HepG2 (cell line): Measurements from ENCODE around the gene EFHC2. TPM values are rescaled to one million over a fixed set of nuclear protein-coding genes. Genes with fewer than 3 reads are reported as not detected.

Experiments
- ATAC-seq: fragments of 200-7000 bp; cut with Tn5 transposase; 3 replicates; pipeline ENCODE4 v1.9.1; 2020; ENCODE audit warnings: mild to moderate bottlenecking, moderate library complexity
- BruUV-seq: library from RNA; stranded (reverse); fragments of 400-500 nt; replicated peaks from 2 replicates; lab custom pipeline; 2021; lab: Mats Ljungman, UMichigan
- CTCF ChIA-PET: fragments of 300-600 bp; formaldehyde crosslinking; extraction: SDS; loops from one replicate; lab custom pipeline; 2021; ENCODE audit warnings: low total read pairs, inconsistent platforms, low intra/inter-chr PET ratio; lab: Yijun Ruan, JAX
- POLR2A ChIA-PET: fragments of 350-600 bp; sonication (Branson Sonifier 250); formaldehyde crosslinking; loops from one replicate; lab custom pipeline; 2020; ENCODE audit warnings: antibody characterized with exemption, inconsistent platforms; lab: Yijun Ruan, JAX
- DNase-seq: peaks from one replicate; pipeline ENCODE4 v3.0.0-alpha.2; 2015; ENCODE audit warnings: low spot score
- FAIRE-seq: peaks from 3 replicates; lab custom pipeline; 2011; peaks lifted over from hg19 to GRCh38; lab: Jason Lieb, UNC
- H2AFZ ChIP-seq: one replicate; pipeline ENCODE4 v1.6.1; 2011; ENCODE audit warnings: low read length, inconsistent platforms
- H3K27ac ChIP-seq: fragments of 300-600 bp; 3 replicates; pipeline ENCODE4 v1.8.0; 2011; ENCODE audit warnings: mixed run types, mild to moderate bottlenecking, mixed read lengths, low read length, inconsistent platforms; ENCODE audit not compliant: insufficient read depth; ENCODE audit errors: extremely low read length
- H3K27me3 ChIP-seq, 2 experiments: fragments of 200-600 bp in 1 of 2; 2 replicates in 1 of 2; 3 replicates in 1 of 2; pipeline versions ENCODE4 v1.6.0 to v1.8.0; 2011; ENCODE audit warnings: low read length in 2 of 2, mild to moderate bottlenecking in 2 of 2, moderate library complexity in 2 of 2, inconsistent platforms in 1 of 2; ENCODE audit not compliant: insufficient read depth in 2 of 2, control insufficient read depth in 1 of 2
- H3K36me3 ChIP-seq, 2 experiments: fragments of 200-600 bp in 1 of 2; replicated peaks in 1 of 2; 2 replicates in 1 of 2; 3 replicates in 1 of 2; pipeline versions ENCODE4 v1.5.1 to v1.8.0; 2011; ENCODE audit warnings: low read length in 2 of 2, inconsistent platforms in 1 of 2; ENCODE audit not compliant: insufficient read depth in 2 of 2, control insufficient read depth in 1 of 2
- H3K4me1 ChIP-seq: 2 replicates; pipeline ENCODE4 v1.5.1; 2012; ENCODE audit warnings: low read length, inconsistent platforms; ENCODE audit not compliant: insufficient read depth
- H3K4me2 ChIP-seq: 2 replicates; pipeline ENCODE4 v1.6.0; 2011; ENCODE audit warnings: low read depth, low read length, inconsistent platforms
- H3K4me3 ChIP-seq, 3 experiments: fragments of 200-600 bp in 1 of 3; sonication (generic), shearing (Covaris generic) in 1 of 3; replicated peaks in 1 of 3; 2 replicates each; pipeline ENCODE4 v1.5.1; 2011 to 2016; ENCODE audit warnings: low read length in 3 of 3, inconsistent platforms in 2 of 3, low read depth in 2 of 3, mild to moderate bottlenecking in 2 of 3, control low read depth in 1 of 3, mixed read lengths in 1 of 3; ENCODE audit not compliant: insufficient read depth in 1 of 3
- H3K79me2 ChIP-seq: one replicate; pipeline ENCODE4 v1.6.1; 2011; ENCODE audit warnings: low read length, inconsistent platforms; ENCODE audit not compliant: insufficient read depth
- H3K9ac ChIP-seq: 2 replicates; pipeline ENCODE4 v1.6.0; 2011; ENCODE audit warnings: mild to moderate bottlenecking, low read depth, low read length, inconsistent platforms; ENCODE audit not compliant: insufficient read depth
- H3K9me3 ChIP-seq: 2 replicates; pipeline ENCODE4 v1.5.1; 2012; ENCODE audit warnings: mild to moderate bottlenecking, low read length
- H4K20me1 ChIP-seq: 2 replicates; pipeline ENCODE4 v1.6.0; 2011; ENCODE audit warnings: inconsistent platforms, mild to moderate bottlenecking, low read length, moderate library complexity; ENCODE audit not compliant: insufficient read depth
- ATRX ChIP-seq: sonication (generic); formaldehyde crosslinking; IDR thresholded peaks from 2 replicates; pipeline ENCODE4 v1.4.0; 2020; ENCODE audit warnings: missing genetic modification reagents, borderline replicate concordance
- CENPX ChIP-seq: sonication (generic); formaldehyde crosslinking; IDR thresholded peaks from 2 replicates; pipeline ENCODE4 v1.9.0; 2021; ENCODE audit warnings: mild to moderate bottlenecking, missing genetic modification reagents, moderate library complexity
- ISL2 ChIP-seq: sonication (generic); formaldehyde crosslinking; IDR thresholded peaks from 2 replicates; pipeline ENCODE4 v1.5.0; 2020; ENCODE audit warnings: missing genetic modification reagents
- MED13 ChIP-seq: sonication (generic); formaldehyde crosslinking; IDR thresholded peaks from 2 replicates; pipeline ENCODE4 v1.5.0; 2020; ENCODE audit warnings: missing genetic modification reagents
- MTERF4 ChIP-seq: sonication (generic); formaldehyde crosslinking; IDR thresholded peaks from 2 replicates; pipeline ENCODE4 v1.8.0; 2023; ENCODE audit warnings: mild to moderate bottlenecking, missing genetic modification reagents
- MYC ChIP-seq: sonication (generic); formaldehyde crosslinking; IDR thresholded peaks from 2 replicates; pipeline ENCODE4 v1.9.0; 2021; ENCODE audit warnings: missing genetic modification reagents, borderline replicate concordance
- NONO ChIP-seq, 2 experiments: fragments of 450-650 bp in 1 of 2; sonication (generic) in 1 of 2; formaldehyde crosslinking in 1 of 2; IDR thresholded peaks in 1 of 2; conservative IDR thresholded peaks in 1 of 2; 2 replicates each; pipeline versions ENCODE4 v1.6.1 to v1.8.0; 2017 to 2022; ENCODE audit warnings: mild to moderate bottlenecking in 1 of 2, missing genetic modification reagents in 1 of 2, moderate library complexity in 1 of 2
- PAF1 ChIP-seq: IDR thresholded peaks from 2 replicates; pipeline ENCODE4 v1.6.1; 2016; ENCODE audit warnings: missing genetic modification reagents, missing compliant biosample characterization
- RERE ChIP-seq: IDR thresholded peaks from 2 replicates; pipeline ENCODE4 v1.6.1; 2016; ENCODE audit warnings: low read depth, missing genetic modification reagents, missing compliant biosample characterization
- SIX4 ChIP-seq: sonication (generic); formaldehyde crosslinking; IDR thresholded peaks from 2 replicates; pipeline ENCODE4 v1.4.0; 2020; ENCODE audit warnings: missing genetic modification reagents
- SRY ChIP-seq: sonication (generic); formaldehyde crosslinking; IDR thresholded peaks from 2 replicates; pipeline ENCODE4 v1.8.0; 2022; ENCODE audit warnings: mild to moderate bottlenecking, missing genetic modification reagents
- U2AF1 ChIP-seq: fragments of 200-400 bp; formaldehyde crosslinking; optimal IDR thresholded peaks from 2 replicates; pipeline ENCODE3; 2017; ENCODE audit warnings: mild to moderate bottlenecking, low read depth, low read length
- ZBTB39 ChIP-seq: sonication (generic); formaldehyde crosslinking; IDR thresholded peaks from 2 replicates; pipeline ENCODE4 v1.5.0; 2020; ENCODE audit warnings: missing genetic modification reagents
- ZNF3 ChIP-seq: IDR thresholded peaks from 2 replicates; pipeline ENCODE4 v1.7.0; 2017; ENCODE audit warnings: inconsistent platforms
- ZNF7 ChIP-seq: IDR thresholded peaks from 2 replicates; pipeline ENCODE4 v1.6.1; 2016; ENCODE audit warnings: missing biosample characterization, missing genetic modification reagents
- WGBS: methylation state at CpG from one replicate; pipeline ENCODE4 v1.1.6; 2017; ENCODE audit warnings: low lambda C conversion rate; 5-methylcytosine and 5-hydroxymethylcytosine counted together
- in situ Hi-C: cut with HindIII; loops from 2 replicates; pipeline ENCODE4 v1.10.0; 2017; ENCODE audit warnings: low pct_unique_long_range_greater_than_20kb; ENCODE audit not compliant: extremely low pct_ligation_motif_present
- intact Hi-C: fragments of 100-400 bp; cut with micrococcal nuclease; formaldehyde crosslinking; loops from one replicate; pipeline ENCODE4 v1.10.0; 2022; ENCODE audit not compliant: unreplicated experiment
- polyA plus RNA-seq, 8 experiments: library from polyadenylated mRNA; depleted of rRNA in 3 of 8; stranded (reverse) in 7 of 8; unstranded in 1 of 8; fragments of >200 nt; fragmentation: Illumina TruSeq in 4 of 8; extraction: Trizol in 4 of 8; gene quantifications; 2 replicates each; pipeline versions ENCODE4 v1.2.1 to v1.2.3, GENCODE V29; 2011 to 2016; ENCODE audit warnings: low read depth in 4 of 8, missing spikeins in 1 of 8, mixed read lengths in 1 of 8; ENCODE audit not compliant: insufficient read depth in 1 of 8
- total RNA-seq, 5 experiments: library from RNA; depleted of rRNA; stranded (reverse); fragments of >200 nt; fragmentation: Illumina TruSeq; extraction: Trizol; gene quantifications; 2 replicates each; pipeline ENCODE4 v1.2.3, GENCODE V29; 2016; ENCODE audit warnings: low read depth in 1 of 5
- TF ChIP-seq, protein P1 (sequence below): IDR thresholded peaks from 2 replicates; pipeline ENCODE4 v1.6.1; 2016

EFHC2 gene
- total and polyA plus RNA-seq, 2 of the 13 experiments (the other 11 are each of a cell fraction or from before 2014, with no cell fraction given) = not detected

DNA sequence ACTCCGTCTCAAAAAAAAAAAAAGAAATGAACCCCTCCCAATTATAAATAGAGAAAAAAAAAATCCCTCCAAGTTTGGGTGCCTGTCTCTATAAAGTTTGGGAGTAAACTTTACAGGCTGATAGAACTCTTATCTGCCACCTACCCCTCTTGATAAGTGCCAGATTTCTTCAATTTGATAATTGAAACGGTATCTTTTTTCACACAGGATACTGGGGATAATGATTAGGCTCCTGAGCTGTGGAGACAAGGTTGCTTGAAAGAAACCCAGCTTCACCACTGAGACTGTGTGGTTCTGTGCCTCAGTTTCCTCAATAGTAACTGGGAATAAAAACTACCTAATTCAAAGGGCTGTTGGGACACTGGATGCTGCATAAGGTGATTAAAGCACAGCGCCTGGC lies 606 bp downstream of the EFHC2 start:
- TF ChIP-seq U2AF1 = no peak
- no peak for TF ChIP-seq CENPX (CRISPR knock-in tag)
- TF ChIP-seq SRY (CRISPR knock-in tag) = no peak
- TF ChIP-seq PAF1 (CRISPR knock-in tag) = no peak
- no peak for TF ChIP-seq ZNF7
- no peak for TF ChIP-seq MYC (CRISPR knock-in tag)
- TF ChIP-seq ISL2 = no peak
- TF ChIP-seq ZNF3 (CRISPR knock-in tag) = no peak
- TF ChIP-seq RERE (CRISPR knock-in tag) = no peak
- no peak for TF ChIP-seq ZBTB39 (CRISPR knock-in tag)
- TF ChIP-seq, protein P1, sequence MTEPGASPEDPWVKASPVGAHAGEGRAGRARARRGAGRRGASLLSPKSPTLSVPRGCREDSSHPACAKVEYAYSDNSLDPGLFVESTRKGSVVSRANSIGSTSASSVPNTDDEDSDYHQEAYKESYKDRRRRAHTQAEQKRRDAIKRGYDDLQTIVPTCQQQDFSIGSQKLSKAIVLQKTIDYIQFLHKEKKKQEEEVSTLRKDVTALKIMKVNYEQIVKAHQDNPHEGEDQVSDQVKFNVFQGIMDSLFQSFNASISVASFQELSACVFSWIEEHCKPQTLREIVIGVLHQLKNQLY (CRISPR knock-in tag) = no peak
- no peak for TF ChIP-seq ATRX (CRISPR knock-in tag)
- no peak for TF ChIP-seq NONO (IDR thresholded peaks at IDR 0.05)
- no peak for TF ChIP-seq NONO (CRISPR knock-in tag; conservative IDR thresholded peaks at IDR 0.05)
- no peak for TF ChIP-seq SIX4 (CRISPR knock-in tag)
- TF ChIP-seq MTERF4 (CRISPR knock-in tag) = no peak
- no peak for TF ChIP-seq MED13 (CRISPR knock-in tag)
- H3K4me1 ChIP-seq = no peaks in the 10 kb centered on the region
- no peak for DNase-seq
- H3K36me3 ChIP-seq = no peaks in the 10 kb centered on the region
- POLR2A ChIA-PET = no interaction called here
- H2AFZ ChIP-seq = no peak overlapping the region
- WGBS = 64% methylated on average over 3 of the region's 3 CpGs
- no peaks in the 10 kb centered on the region for H4K20me1 ChIP-seq
- intact Hi-C loops = no loop called here
- H3K4me3 ChIP-seq = no peak overlapping the region
- no peaks in the 10 kb centered on the region for H3K9me3 ChIP-seq
- H3K9ac ChIP-seq = no peak overlapping the region
- ATAC-seq = no peak
- BruUV-seq = no TSS peak
- H3K4me2 ChIP-seq = no peak overlapping the region
- H3K79me2 ChIP-seq = no peaks in the 10 kb centered on the region
- CTCF ChIA-PET = no interaction called here
- in situ Hi-C loops = no loop called here
- no peak overlapping the region for H3K27ac ChIP-seq
- H3K27me3 ChIP-seq = no peaks in the 10 kb centered on the region
- FAIRE-seq = no peak
